OCI-LY7 (cell line): ENCODE results near the gene SYNPO2. TPM values are rescaled to one million over a fixed set of nuclear protein-coding genes. Genes with fewer than 3 reads are reported as not detected.
"Not testable (repeated sequence)": the region's sequence is repeated elsewhere in the genome, so short reads cannot be mapped to it uniquely, and the experiment has no call there.

Experiments used
- BruUV-seq: library from RNA; stranded (reverse); fragments of 400-500 nt; replicated peaks from 2 replicates; lab custom pipeline; 2021; lab: Mats Ljungman, UMichigan
- CTCF ChIA-PET: fragments of 300-600 bp; sonication (Branson Sonifier 250); formaldehyde crosslinking; loops from one replicate; lab custom pipeline; 2022; ENCODE audit warnings: antibody characterized with exemption; ENCODE audit not compliant: unreplicated experiment; lab: Charles Lee
- POLR2A ChIA-PET: fragments of 300-600 bp; sonication (Branson Sonifier 250); formaldehyde crosslinking; loops from one replicate; lab custom pipeline; 2022; ENCODE audit warnings: antibody characterized with exemption; lab: Charles Lee
- DNase-seq: peaks from one replicate; pipeline ENCODE4 v3.0.0-alpha.2; 2015; ENCODE audit warnings: low spot score
- H2AFZ ChIP-seq: fragments of 200-600 bp; sonication (generic), shearing (Covaris generic); 2 replicates; pipeline ENCODE4 v1.6.1; 2014; ENCODE audit warnings: mild to moderate bottlenecking, antibody characterized with exemption, low read length, moderate library complexity
- H3K27ac ChIP-seq: fragments of 200-600 bp; sonication (generic); 2 replicates; pipeline ENCODE4 v1.5.1; 2014; ENCODE audit warnings: mixed run types, low read depth, mild to moderate bottlenecking, moderate library complexity, low read length, inconsistent platforms; ENCODE audit not compliant: poor library complexity, severe bottlenecking
- H3K36me3 ChIP-seq: fragments of 200-600 bp; sonication (generic); 2 replicates; pipeline ENCODE4 v1.6.1; 2014; ENCODE audit warnings: mild to moderate bottlenecking, antibody characterized with exemption, low read length, moderate library complexity, mixed read lengths; ENCODE audit not compliant: insufficient read depth
- H3K4me1 ChIP-seq: fragments of 200-600 bp; sonication (generic); 2 replicates; pipeline ENCODE4 v1.5.1; 2014; ENCODE audit warnings: mild to moderate bottlenecking, low read length; ENCODE audit not compliant: insufficient read depth, poor library complexity, severe bottlenecking
- H3K4me2 ChIP-seq: fragments of 200-600 bp; sonication (generic); 2 replicates; pipeline ENCODE4 v1.6.1; 2014; ENCODE audit warnings: mild to moderate bottlenecking, low read length
- H3K4me3 ChIP-seq: fragments of 200-600 bp; sonication (generic); 2 replicates; pipeline ENCODE4 v1.5.1; 2014; ENCODE audit warnings: mild to moderate bottlenecking, low read depth, low read length; ENCODE audit not compliant: poor library complexity, severe bottlenecking
- H3K79me2 ChIP-seq: fragments of 200-600 bp; sonication (generic); 2 replicates; pipeline ENCODE4 v1.6.1; 2016; ENCODE audit warnings: low read depth, mild to moderate bottlenecking, low read length, moderate library complexity, mixed read lengths; ENCODE audit not compliant: insufficient read depth
- H3K9me2 ChIP-seq: fragments of 200-600 bp; sonication (generic); 2 replicates; pipeline ENCODE4 v1.6.1; 2016; ENCODE audit warnings: mild to moderate bottlenecking, low read length, mixed read lengths; ENCODE audit not compliant: insufficient read depth
- H3K9me3 ChIP-seq: fragments of 200-600 bp; sonication (generic); 2 replicates; pipeline ENCODE4 v1.6.1; 2014; ENCODE audit warnings: mild to moderate bottlenecking, mixed run types, low read length, mixed read lengths
- H4K20me1 ChIP-seq: fragments of 200-600 bp; sonication (generic); 2 replicates; pipeline ENCODE4 v1.6.1; 2014; ENCODE audit warnings: mild to moderate bottlenecking, antibody characterized with exemption, low read length, moderate library complexity, mixed read lengths; ENCODE audit not compliant: insufficient read depth
- CTCF ChIP-seq: fragments of 200-600 bp; sonication (generic); conservative IDR thresholded peaks from 2 replicates; pipeline ENCODE4 v1.5.1; 2014; ENCODE audit warnings: mild to moderate bottlenecking, antibody characterized with exemption, low read length, moderate library complexity, mixed read lengths
- EZH2phosphoT487 ChIP-seq: fragments of 200-600 bp; sonication (generic); IDR thresholded peaks from 2 replicates; pipeline ENCODE4 v1.6.1; 2018; ENCODE audit warnings: low read depth, borderline replicate concordance, mild to moderate bottlenecking, mixed run types, antibody characterized with exemption, low read length, moderate library complexity, mixed read lengths
- intact Hi-C: fragments of 100-400 bp; cut with micrococcal nuclease; formaldehyde crosslinking; loops from one replicate; pipeline ENCODE4 v1.10.0; 2022; ENCODE audit not compliant: unreplicated experiment
- total RNA-seq, 2 experiments: library from RNA; depleted of rRNA in 1 of 2; stranded (reverse); fragments of >200 nt in 1 of 2; shearing (Covaris generic) in 1 of 2; gene quantifications; 2 replicates each; pipeline ENCODE4 v1.2.3, GENCODE V29; 2014 to 2022

Gene SYNPO2
- total RNA-seq, 2 experiments from 2014 or later: 0.11 to 0.19 TPM

GRCh38 chr4:118872181-118872580 is 16.5 kb upstream of the SYNPO2 start:
- Histone ChIP-seq H3K36me3 (no peaks in the 10 kb centered on the region), H2AFZ (no peak overlapping the region), H3K27ac (no peak overlapping the region), H3K79me2 (no peaks in the 10 kb centered on the region), H3K4me1 (no peaks in the 10 kb centered on the region), H3K4me3 (no peak overlapping the region), H3K4me2 (no peak overlapping the region), H3K9me2 (no peaks in the 10 kb centered on the region), H4K20me1 (no peaks in the 10 kb centered on the region), H3K9me3 (no peaks in the 10 kb centered on the region)
- CTCF ChIA-PET: no interaction called here
- DNase-seq: no peak
- POLR2A ChIA-PET: no interaction called here
- intact Hi-C loops: no loop called here
- TF ChIP-seq EZH2phosphoT487: no peak
- TF ChIP-seq CTCF: no peak
- BruUV-seq: no TSS peak

DNA sequence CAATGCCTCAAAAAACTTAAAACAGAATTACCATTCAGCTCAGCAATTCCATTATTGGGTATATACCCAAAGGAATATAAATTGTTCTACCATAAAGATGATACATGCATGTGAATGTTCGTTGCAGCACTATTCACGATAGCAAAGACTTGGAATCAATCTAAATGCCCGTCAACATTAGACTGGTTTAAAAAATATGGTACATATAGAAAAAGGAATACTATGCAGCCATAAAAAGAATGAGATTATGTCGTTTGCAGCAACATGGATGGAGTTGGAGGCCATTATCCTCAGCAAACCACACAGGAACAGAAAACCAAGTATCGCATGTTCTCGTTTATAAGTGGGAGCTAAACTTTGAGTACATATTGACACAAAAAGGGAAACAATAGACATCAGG is 10.9 kb upstream of the SYNPO2 start:
- no peaks in the 10 kb centered on the region for H3K4me1 ChIP-seq
- H3K4me3 ChIP-seq: no peak overlapping the region
- intact Hi-C loops: no loop called here
- TF ChIP-seq EZH2phosphoT487 (no peak), CTCF (no peak)
- H3K79me2 ChIP-seq: no peaks in the 10 kb centered on the region
- no TSS peak for BruUV-seq
- POLR2A ChIA-PET: interaction anchor here (0.6 to 1.7 kb wide), 2 partner anchors 13 to 1793 kb away, joined by 4 read pairs; no protein-coding TSS in a partner anchor
- no peaks in the 10 kb centered on the region for H3K36me3 ChIP-seq
- H3K27ac ChIP-seq: no peak overlapping the region
- no peaks in the 10 kb centered on the region for H3K9me2 ChIP-seq
- H3K9me3 ChIP-seq: no peaks in the 10 kb centered on the region
- CTCF ChIA-PET: no interaction called here
- no peak overlapping the region for H3K4me2 ChIP-seq
- H2AFZ ChIP-seq: no peak overlapping the region
- DNase-seq: no peak
- no peaks in the 10 kb centered on the region for H4K20me1 ChIP-seq

GRCh38 chr4:118878507-118878906 is 10.1 kb upstream of the SYNPO2 start:
- H3K36me3 ChIP-seq, H3K4me1 ChIP-seq, H3K27ac ChIP-seq, intact Hi-C loops, H4K20me1 ChIP-seq, H3K79me2 ChIP-seq, H3K9me3 ChIP-seq, H3K9me2 ChIP-seq, H3K4me2 ChIP-seq, H2AFZ ChIP-seq, CTCF ChIA-PET, DNase-seq, BruUV-seq, H3K4me3 ChIP-seq: not testable (repeated sequence)
- POLR2A ChIA-PET: interaction anchor here (1.7 kb wide), 1 partner anchor 14 kb away, joined by 4 read pairs; no protein-coding TSS in a partner anchor
